ENCODE results near the gene MBP.

The MBP gene

DNA sequence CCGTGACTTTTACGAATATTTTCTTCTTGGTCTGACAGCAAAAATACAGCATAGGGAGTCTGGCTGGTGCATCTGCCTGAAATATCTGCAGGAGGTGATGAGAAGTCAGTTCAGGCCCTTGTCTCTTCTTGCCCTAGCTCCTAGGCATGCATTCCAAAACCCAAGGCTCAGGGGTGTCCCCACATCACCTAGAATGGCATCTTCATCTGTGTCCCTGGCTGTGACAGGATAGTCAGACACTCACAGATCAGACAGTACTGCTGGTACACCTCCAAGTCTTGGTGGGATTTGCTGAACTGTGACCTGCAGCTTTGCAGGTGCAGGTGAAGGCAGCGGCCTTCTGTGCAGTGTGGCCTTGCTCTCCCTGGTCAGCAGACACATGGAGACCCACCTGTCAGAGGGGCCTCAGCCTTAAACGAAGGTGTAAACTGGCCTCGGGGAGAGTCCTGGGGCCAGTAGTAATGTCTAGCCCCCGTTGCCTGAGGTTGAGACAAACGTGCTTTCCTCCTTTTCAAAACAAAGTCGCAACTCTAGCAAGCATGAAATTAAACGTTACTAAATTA, 42.8 kb downstream of the MBP start:
- H3K27me3 ChIP-seq (ENCODE audit: control insufficient read depth, insufficient read depth, low read length): no peaks in the 10 kb centered on the region
- H3K4me3 ChIP-seq (ENCODE audit: low read length): no peak overlapping the region
- H3K9me3 ChIP-seq (ENCODE audit: control insufficient read depth, low read length): no peaks in the 10 kb centered on the region
- H3K9ac ChIP-seq (ENCODE audit: low read length): no peak overlapping the region
- H3K36me3 ChIP-seq (ENCODE audit: control insufficient read depth, insufficient read depth, low read length): no peaks in the 10 kb centered on the region
- H3K4me1 ChIP-seq (ENCODE audit: control insufficient read depth, insufficient read depth, low read length): peaks cover 40% of the 10 kb centered on the region

DNA sequence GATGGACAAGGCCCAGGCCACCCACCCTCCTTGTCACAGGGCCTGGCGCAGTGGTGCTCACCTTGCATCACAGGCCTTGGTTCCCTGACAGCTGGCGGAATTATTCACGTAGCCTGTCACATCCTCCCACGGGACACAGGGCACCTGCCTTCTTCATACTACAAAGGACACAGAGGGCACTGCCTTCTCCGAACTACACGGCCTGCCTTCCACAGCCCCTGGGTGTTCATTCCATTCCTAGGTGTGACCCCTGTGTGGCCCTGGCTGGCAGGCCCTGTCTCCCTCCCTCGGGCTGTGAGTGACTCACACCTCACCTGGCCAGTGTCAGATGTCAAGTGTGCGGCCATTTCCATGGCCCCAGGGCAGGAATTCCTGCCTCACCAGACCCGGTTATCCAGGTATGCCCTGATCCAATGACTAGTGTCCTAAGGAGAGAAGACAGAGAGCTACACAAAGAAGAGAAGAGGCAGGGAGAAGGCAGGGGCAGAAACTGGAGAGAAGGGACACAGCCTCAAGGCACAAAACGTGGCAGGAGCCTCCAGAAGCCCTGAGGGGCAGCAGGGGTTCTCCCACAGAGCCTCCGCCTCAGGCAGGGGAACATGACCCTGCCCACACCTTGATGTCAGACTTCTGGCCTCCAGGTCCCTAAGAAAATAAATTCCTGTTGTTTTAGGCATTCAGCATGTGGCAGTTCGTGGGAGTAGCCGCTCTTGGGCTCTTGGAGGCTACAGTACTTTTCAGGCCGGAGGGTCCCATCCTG, 43.4 kb downstream of the MBP start:
- peaks cover 47% of the 10 kb centered on the region for H3K4me1 ChIP-seq (ENCODE audit: control insufficient read depth, insufficient read depth, low read length)

DNA sequence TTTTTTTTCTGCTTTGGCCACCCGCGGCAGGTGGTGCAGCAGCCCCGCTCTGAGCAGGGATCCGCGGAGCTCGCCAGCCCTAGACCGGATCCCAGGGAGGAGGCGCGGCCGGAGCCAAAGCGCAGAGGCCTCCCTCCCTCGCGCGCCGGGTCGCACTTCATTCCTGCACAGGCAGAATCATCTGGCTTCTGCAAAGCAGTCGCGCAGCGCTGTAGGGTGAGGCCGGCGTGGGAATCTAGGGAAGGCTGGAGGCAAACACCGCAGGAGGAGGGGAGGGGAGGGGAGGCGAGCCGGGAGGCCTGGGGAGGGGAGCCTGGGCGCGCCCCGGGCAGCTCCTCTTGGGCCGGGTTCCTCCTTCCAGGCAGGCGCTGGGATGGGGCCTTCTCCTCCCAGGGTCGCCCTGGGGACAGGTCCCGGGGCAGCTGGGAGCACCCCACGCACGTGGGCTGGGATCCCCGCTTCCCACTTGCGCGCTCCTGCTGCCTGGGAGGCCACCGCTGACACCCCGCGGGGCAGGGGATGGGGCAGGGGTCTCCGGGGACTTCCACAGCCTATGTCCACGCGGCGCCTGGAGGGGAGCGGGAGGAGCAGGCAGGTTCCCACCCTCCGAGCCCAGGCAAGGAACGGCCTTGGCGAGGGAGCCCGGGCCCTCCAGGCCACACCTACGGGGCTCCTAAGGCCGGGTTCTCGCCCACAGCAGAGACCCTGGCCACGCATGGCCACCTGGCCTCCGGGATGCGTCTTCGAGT, 45.0 kb downstream of the MBP start:
- H3K4me3 ChIP-seq (ENCODE audit: low read length): peak overlapping the region; percentile 10
- H3K9ac ChIP-seq (ENCODE audit: low read length): no peak overlapping the region
- no peaks in the 10 kb centered on the region for H3K9me3 ChIP-seq (ENCODE audit: control insufficient read depth, low read length)
- no peaks in the 10 kb centered on the region for H3K27me3 ChIP-seq (ENCODE audit: control insufficient read depth, insufficient read depth, low read length)
- no peaks in the 10 kb centered on the region for H3K36me3 ChIP-seq (ENCODE audit: control insufficient read depth, insufficient read depth, low read length)
- H3K4me1 ChIP-seq (ENCODE audit: control insufficient read depth, insufficient read depth, low read length): peaks cover 53% of the 10 kb centered on the region

More for the DNA sequence above, 43.4 kb downstream of the MBP start:
- Histone ChIP-seq H3K9me3 (ENCODE audit: control insufficient read depth, low read length) (no peaks in the 10 kb centered on the region), H3K4me3 (ENCODE audit: low read length) (no peak overlapping the region), H3K9ac (ENCODE audit: low read length) (peak overlapping the region; percentile 27), H3K27me3 (ENCODE audit: control insufficient read depth, insufficient read depth, low read length) (no peaks in the 10 kb centered on the region), H3K36me3 (ENCODE audit: control insufficient read depth, insufficient read depth, low read length) (no peaks in the 10 kb centered on the region)

DNA sequence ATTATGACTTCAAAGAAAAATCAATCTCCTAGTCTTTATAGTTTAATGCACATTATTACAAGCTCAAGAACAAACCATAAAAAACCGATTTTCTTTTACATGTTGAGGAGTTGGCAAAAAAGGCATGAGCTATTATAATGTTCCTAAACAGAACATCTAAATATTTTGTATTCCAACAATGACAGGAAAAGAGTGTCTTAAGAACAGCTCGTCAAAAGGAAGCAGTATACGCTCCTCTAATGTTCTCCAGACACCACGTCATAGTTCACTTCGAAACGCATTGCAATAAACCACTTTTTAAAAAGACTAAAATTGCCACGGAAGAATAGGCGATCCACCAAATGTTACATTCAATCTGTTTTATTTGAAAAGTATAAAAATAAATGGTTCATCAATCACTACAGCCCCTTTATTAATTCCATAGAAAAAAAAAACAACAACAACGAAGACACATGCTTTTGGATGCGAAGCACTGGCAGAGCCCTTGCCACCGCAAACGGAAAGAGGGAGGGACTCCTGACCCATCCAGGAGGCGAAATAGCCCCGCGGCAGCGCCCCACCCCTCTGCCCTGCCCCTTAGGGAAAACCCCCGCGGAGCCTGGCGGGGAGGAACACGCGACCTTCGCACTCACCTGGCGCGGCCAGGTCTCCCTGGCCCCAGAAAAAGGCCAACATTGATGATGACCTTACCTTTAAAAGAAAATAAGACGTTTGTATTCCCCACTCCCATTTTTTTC, 45.8 kb downstream of the MBP start:
- Histone ChIP-seq H3K4me1 (ENCODE audit: control insufficient read depth, insufficient read depth, low read length) (peaks cover 53% of the 10 kb centered on the region), H3K9ac (ENCODE audit: low read length) (no peak overlapping the region), H3K9me3 (ENCODE audit: control insufficient read depth, low read length) (no peaks in the 10 kb centered on the region), H3K27me3 (ENCODE audit: control insufficient read depth, insufficient read depth, low read length) (no peaks in the 10 kb centered on the region), H3K4me3 (ENCODE audit: low read length) (peak overlapping the region; percentile 10), H3K36me3 (ENCODE audit: control insufficient read depth, insufficient read depth, low read length) (no peaks in the 10 kb centered on the region)

DNA sequence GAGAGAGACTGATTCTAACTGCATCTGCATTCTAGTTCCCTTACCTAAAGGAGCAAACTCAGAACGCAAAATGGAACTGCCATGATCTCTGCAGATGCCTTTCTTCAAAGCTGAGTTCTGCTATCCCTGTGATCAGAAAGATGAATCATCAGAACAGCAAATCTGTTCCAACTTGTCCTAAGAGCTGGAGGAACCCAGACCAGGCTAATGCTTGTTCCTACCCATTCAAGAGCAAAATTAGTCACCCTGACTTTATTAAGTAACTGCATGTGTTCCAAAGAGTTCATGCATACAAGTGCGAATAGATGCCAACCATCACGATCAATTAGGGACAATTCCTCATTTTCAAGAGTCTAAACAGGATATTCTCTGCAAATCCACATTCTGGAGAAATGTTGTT, 46.5 kb downstream of the MBP start:
- H3K9ac ChIP-seq (ENCODE audit: low read length): no peak overlapping the region
- no peaks in the 10 kb centered on the region for H3K36me3 ChIP-seq (ENCODE audit: control insufficient read depth, insufficient read depth, low read length)
- H3K27me3 ChIP-seq (ENCODE audit: control insufficient read depth, insufficient read depth, low read length): no peaks in the 10 kb centered on the region
- H3K4me1 ChIP-seq (ENCODE audit: control insufficient read depth, insufficient read depth, low read length): peaks cover 53% of the 10 kb centered on the region
- H3K9me3 ChIP-seq (ENCODE audit: control insufficient read depth, low read length): no peaks in the 10 kb centered on the region
- no peak overlapping the region for H3K4me3 ChIP-seq (ENCODE audit: low read length)

DNA sequence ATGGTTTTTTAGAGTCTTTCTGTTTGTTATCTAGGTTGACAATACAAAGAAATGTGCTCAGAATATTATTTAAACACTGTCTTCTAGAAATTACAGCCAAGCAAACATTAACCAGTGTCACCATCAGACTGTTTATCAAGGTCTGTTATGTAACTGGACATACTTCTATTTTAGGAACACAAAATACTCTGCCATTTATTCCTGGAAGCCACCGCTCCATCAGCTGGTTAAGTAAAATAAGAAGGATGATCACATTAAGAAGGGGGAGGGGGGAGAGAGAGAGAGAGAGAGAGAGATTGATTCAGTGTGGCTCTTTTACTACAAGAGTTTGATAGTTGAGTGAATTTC, 47.9 kb downstream of the MBP start:
- Histone ChIP-seq H3K9ac (ENCODE audit: low read length) (no peak overlapping the region), H3K9me3 (ENCODE audit: control insufficient read depth, low read length) (no peaks in the 10 kb centered on the region), H3K27me3 (ENCODE audit: control insufficient read depth, insufficient read depth, low read length) (no peaks in the 10 kb centered on the region), H3K4me3 (ENCODE audit: low read length) (no peak overlapping the region), H3K36me3 (ENCODE audit: control insufficient read depth, insufficient read depth, low read length) (no peaks in the 10 kb centered on the region), H3K4me1 (ENCODE audit: control insufficient read depth, insufficient read depth, low read length) (peaks cover 52% of the 10 kb centered on the region)

DNA sequence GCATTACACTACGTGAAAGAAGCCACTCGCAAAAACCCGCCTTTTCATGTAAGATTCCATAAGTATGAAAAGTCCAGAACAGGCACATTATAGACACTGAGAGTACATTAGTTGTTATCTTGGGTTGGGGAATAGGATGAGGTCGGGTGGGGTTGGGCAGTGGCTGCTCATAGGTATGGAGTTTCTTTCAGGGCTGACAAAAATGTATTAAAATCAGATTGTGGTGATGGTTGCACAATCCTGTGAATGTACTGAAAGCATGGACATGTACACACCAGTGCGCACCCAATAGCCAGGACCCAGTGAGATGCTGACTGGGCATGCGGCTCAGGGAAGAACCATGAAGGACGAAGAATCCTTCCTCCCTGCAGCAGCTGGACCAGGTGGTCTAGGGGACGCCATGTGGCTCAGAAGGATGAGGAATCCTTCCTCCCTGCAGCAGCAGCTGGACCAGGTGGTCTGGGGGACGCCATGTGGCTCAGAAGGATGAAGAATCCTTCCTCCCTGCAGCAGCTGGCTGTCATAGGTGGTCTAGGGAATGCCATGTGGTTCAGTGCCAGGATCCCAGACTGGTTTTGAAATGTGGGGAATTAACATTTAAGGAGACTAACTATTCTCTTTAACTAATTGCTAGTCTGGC, 50.1 kb downstream of the MBP start:
- Histone ChIP-seq H3K36me3 (ENCODE audit: control insufficient read depth, insufficient read depth, low read length) (no peaks in the 10 kb centered on the region), H3K4me1 (ENCODE audit: control insufficient read depth, insufficient read depth, low read length) (peaks cover 35% of the 10 kb centered on the region), H3K27me3 (ENCODE audit: control insufficient read depth, insufficient read depth, low read length) (no peaks in the 10 kb centered on the region), H3K4me3 (ENCODE audit: low read length) (no peak overlapping the region), H3K9ac (ENCODE audit: low read length) (no peak overlapping the region), H3K9me3 (ENCODE audit: control insufficient read depth, low read length) (no peaks in the 10 kb centered on the region)

DNA sequence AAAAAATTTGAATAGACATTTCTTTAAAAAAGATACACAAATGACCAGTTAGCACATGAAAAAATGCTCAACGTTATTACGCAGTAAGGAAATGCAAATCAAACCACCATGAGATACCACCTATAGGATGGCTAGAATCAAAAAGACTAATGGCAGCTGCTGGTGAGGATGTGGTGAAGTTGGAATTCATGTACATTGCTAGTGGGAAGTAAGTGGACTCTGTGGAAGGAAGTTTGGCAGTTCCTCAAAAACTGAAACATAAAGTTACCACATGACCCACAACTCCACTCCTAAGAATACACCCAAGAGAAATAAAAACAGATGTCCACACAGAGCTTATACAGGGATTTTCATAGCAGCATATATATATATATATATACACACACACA, 51.2 kb downstream of the MBP start:
- peaks cover 34% of the 10 kb centered on the region for H3K4me1 ChIP-seq (ENCODE audit: control insufficient read depth, insufficient read depth, low read length)
- no peaks in the 10 kb centered on the region for H3K9me3 ChIP-seq (ENCODE audit: control insufficient read depth, low read length)
- no peaks in the 10 kb centered on the region for H3K36me3 ChIP-seq (ENCODE audit: control insufficient read depth, insufficient read depth, low read length)
- no peaks in the 10 kb centered on the region for H3K27me3 ChIP-seq (ENCODE audit: control insufficient read depth, insufficient read depth, low read length)
- H3K4me3 ChIP-seq (ENCODE audit: low read length): no peak overlapping the region
- no peak overlapping the region for H3K9ac ChIP-seq (ENCODE audit: low read length)

DNA sequence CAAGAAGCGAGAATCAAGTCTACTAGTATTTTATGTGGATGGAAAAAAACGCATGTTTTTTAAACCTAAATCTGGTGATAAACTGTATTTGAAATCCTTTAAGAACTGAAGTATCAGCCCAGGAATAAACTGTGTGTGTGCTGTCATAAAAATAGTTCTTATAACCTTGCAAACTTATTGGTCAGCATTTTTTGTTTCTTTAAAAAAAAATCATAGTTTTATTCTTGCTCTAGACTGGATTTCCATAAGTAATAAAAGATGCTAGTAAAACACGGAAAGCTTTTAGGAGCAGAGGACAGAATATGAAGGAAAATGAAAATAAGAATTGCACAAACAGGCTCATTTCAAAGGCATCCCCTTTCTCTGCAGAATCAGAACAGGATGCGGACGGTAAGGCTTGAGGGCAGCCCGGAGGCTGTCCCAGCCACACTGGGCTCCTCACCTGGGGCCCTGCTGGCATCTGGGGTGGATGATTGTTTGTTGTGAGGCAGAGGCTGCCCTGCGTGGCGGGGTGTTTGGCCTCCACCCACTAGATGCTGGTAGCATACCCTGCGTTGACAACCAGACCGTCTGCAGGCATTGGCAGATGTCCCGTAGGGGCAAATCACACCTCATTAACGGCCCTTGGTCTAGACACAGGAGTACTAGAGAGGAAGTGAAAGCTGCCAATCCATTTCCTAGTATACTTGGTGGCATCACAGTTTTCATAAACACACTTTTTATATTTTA, 52.5 kb downstream of the MBP start:
- no peaks in the 10 kb centered on the region for H3K27me3 ChIP-seq (ENCODE audit: control insufficient read depth, insufficient read depth, low read length)
- H3K9me3 ChIP-seq (ENCODE audit: control insufficient read depth, low read length): no peaks in the 10 kb centered on the region
- no peaks in the 10 kb centered on the region for H3K36me3 ChIP-seq (ENCODE audit: control insufficient read depth, insufficient read depth, low read length)
- H3K4me3 ChIP-seq (ENCODE audit: low read length): no peak overlapping the region
- H3K9ac ChIP-seq (ENCODE audit: low read length): no peak overlapping the region
- H3K4me1 ChIP-seq (ENCODE audit: control insufficient read depth, insufficient read depth, low read length): peaks cover 27% of the 10 kb centered on the region

DNA sequence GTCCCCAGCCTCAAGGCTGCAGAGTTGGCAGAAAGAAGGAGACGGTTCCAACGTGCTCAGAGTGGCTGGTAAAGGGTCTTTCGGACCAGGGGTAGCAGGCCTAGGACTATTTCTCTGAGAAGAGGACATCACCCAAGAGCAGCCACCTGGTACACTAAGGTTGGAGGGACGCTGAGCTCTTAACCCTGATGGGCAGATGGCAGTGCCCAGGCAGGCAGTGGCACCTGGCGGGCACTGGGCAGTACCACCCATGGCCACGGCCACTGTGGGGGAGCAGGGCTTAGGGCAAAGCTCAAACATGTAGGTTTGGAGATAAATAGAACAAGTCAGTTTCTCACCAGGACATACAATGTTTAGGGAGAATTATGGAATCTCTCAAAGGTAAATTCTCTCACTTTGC, 53.5 kb downstream of the MBP start:
- no peak overlapping the region for H3K4me3 ChIP-seq (ENCODE audit: low read length)
- no peaks in the 10 kb centered on the region for H3K9me3 ChIP-seq (ENCODE audit: control insufficient read depth, low read length)
- H3K36me3 ChIP-seq (ENCODE audit: control insufficient read depth, insufficient read depth, low read length): no peaks in the 10 kb centered on the region
- no peak overlapping the region for H3K9ac ChIP-seq (ENCODE audit: low read length)
- H3K4me1 ChIP-seq (ENCODE audit: control insufficient read depth, insufficient read depth, low read length): peaks cover 17% of the 10 kb centered on the region
- no peaks in the 10 kb centered on the region for H3K27me3 ChIP-seq (ENCODE audit: control insufficient read depth, insufficient read depth, low read length)

DNA sequence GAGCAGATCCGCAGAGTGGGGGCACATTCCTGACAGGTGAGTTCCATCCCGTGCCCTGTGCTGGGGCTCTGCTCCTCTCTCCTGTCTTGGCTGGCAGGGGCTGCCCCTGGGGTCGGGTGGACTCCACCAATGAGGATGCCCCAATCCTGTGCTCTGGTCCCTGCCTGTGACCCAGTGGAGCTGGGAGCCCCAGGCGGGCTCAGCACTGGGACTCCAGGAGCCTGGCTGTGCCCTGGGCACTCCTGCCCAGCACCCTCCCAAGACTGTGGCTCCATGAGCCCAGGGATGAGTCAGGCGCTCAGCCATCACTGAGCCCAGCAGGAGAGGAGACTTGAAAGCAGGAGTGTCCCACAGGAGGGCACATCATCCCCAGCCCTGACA, 53.9 kb downstream of the MBP start:
- Histone ChIP-seq H3K9me3 (ENCODE audit: control insufficient read depth, low read length) (no peaks in the 10 kb centered on the region), H3K36me3 (ENCODE audit: control insufficient read depth, insufficient read depth, low read length) (no peaks in the 10 kb centered on the region), H3K9ac (ENCODE audit: low read length) (no peak overlapping the region), H3K4me3 (ENCODE audit: low read length) (no peak overlapping the region), H3K27me3 (ENCODE audit: control insufficient read depth, insufficient read depth, low read length) (no peaks in the 10 kb centered on the region), H3K4me1 (ENCODE audit: control insufficient read depth, insufficient read depth, low read length) (peaks cover 13% of the 10 kb centered on the region)

All from mucosa of stomach (tissue), 1 donor.